Panc1 (cell line): Measurements from ENCODE around the gene SATB1. TPM values are rescaled to one million over a fixed set of nuclear protein-coding genes. Genes with fewer than 3 reads are reported as not detected.

Experiments used
- ATAC-seq: fragments of 200-7000 bp; cut with Tn5 transposase; 2 replicates; pipeline ENCODE4 v1.9.1; 2020; ENCODE audit warnings: mild to moderate bottlenecking, moderate library complexity
- BruUV-seq: library from RNA; stranded (reverse); fragments of 400-500 nt; replicated peaks from 2 replicates; lab custom pipeline; 2021; lab: Mats Ljungman, UMichigan
- CTCF ChIA-PET: fragments of 300-600 bp; sonication (Branson Sonifier 250); formaldehyde crosslinking; loops from one replicate; lab custom pipeline; 2022; ENCODE audit warnings: antibody characterized with exemption; lab: Charles Lee
- POLR2A ChIA-PET: fragments of 300-600 bp; sonication (Branson Sonifier 250); formaldehyde crosslinking; loops from one replicate; lab custom pipeline; 2022; ENCODE audit warnings: antibody characterized with exemption; lab: Charles Lee
- DNase-seq: peaks from one replicate; pipeline ENCODE4 v3.0.0-alpha.2; 2010; ENCODE audit warnings: low read depth, low spot score
- H3K27ac ChIP-seq: 2 replicates; pipeline ENCODE4 v1.5.1; 2011; ENCODE audit warnings: mild to moderate bottlenecking, low read length, inconsistent platforms
- H3K27me3 ChIP-seq: fragments of 200-500 bp; sonication (Bioruptor generic); 2 replicates; pipeline ENCODE4 v1.6.0; 2014; ENCODE audit warnings: low read length, inconsistent platforms; ENCODE audit not compliant: control insufficient read depth, insufficient read depth
- H3K36me3 ChIP-seq: fragments of 200-500 bp; sonication (Bioruptor generic); 2 replicates; pipeline ENCODE4 v1.5.1; 2014; ENCODE audit warnings: inconsistent platforms, mild to moderate bottlenecking, low read length, moderate library complexity; ENCODE audit not compliant: control insufficient read depth, insufficient read depth
- H3K4me1 ChIP-seq: 2 replicates; pipeline ENCODE4 v1.5.1; 2011; ENCODE audit warnings: inconsistent platforms, mild to moderate bottlenecking, low read length, moderate library complexity; ENCODE audit not compliant: control insufficient read depth, insufficient read depth
- H3K4me3 ChIP-seq, 2 experiments: 2 replicates each; pipeline ENCODE4 v1.5.1; 2011 to 2012; ENCODE audit warnings: low read depth in 2 of 2, low read length in 2 of 2, mild to moderate bottlenecking in 2 of 2, inconsistent platforms in 1 of 2, moderate library complexity in 1 of 2
- H3K9me3 ChIP-seq: fragments of 200-500 bp; sonication (Bioruptor generic); 2 replicates; pipeline ENCODE4 v1.5.1; 2014; ENCODE audit warnings: low read depth, mild to moderate bottlenecking, inconsistent platforms, low read length, moderate library complexity; ENCODE audit not compliant: control insufficient read depth, insufficient read depth
- CTCF ChIP-seq: fragments of 450-650 bp; IDR thresholded peaks from 2 replicates; pipeline ENCODE4 v1.5.1; 2017; ENCODE audit warnings: mild to moderate bottlenecking
- POLR2AphosphoS5 ChIP-seq: IDR thresholded peaks from 2 replicates; pipeline ENCODE4 v1.6.1; 2012; ENCODE audit warnings: mild to moderate bottlenecking, low read depth, low read length, moderate library complexity
- REST ChIP-seq, 2 experiments: IDR thresholded peaks; 2 replicates each; pipeline ENCODE4 v1.6.1; 2011 to 2012; ENCODE audit warnings: low read depth in 2 of 2, control low read depth in 1 of 2, low read length in 1 of 2, mild to moderate bottlenecking in 1 of 2, moderate library complexity in 1 of 2; ENCODE audit not compliant: insufficient read depth in 1 of 2
- SIN3A ChIP-seq: IDR thresholded peaks from 2 replicates; pipeline ENCODE4 v1.6.1; 2012; ENCODE audit warnings: low read depth, mild to moderate bottlenecking, low read length, moderate library complexity, borderline replicate concordance; ENCODE audit not compliant: insufficient read depth
- TCF7L2 ChIP-seq: IDR thresholded peaks from 2 replicates; pipeline ENCODE4 v1.6.1; 2011; ENCODE audit warnings: mild to moderate bottlenecking, low read depth, low read length, inconsistent platforms
- in situ Hi-C: cut with HindIII; loops from 2 replicates; pipeline ENCODE4 v1.10.0; 2016; ENCODE audit warnings: low sequenced_read_pairs, low pct_unique_long_range_greater_than_20kb
- intact Hi-C: fragments of 100-400 bp; cut with micrococcal nuclease; formaldehyde crosslinking; loops from one replicate; pipeline ENCODE4 v1.10.0; 2022; ENCODE audit not compliant: unreplicated experiment
- total RNA-seq: library from RNA; stranded (reverse); gene quantifications from one replicate; pipeline ENCODE4 v1.2.1, GENCODE V29; 2021; ENCODE audit not compliant: unreplicated experiment

Gene SATB1
- total RNA-seq, 1 experiment from 2014 or later, result 0.31 TPM

GRCh38 chr3:18349197-18349798 lies 75.8 kb downstream of the SATB1 start:
- ChIA-PET CTCF (no interaction called here), POLR2A (no interaction called here)
- DNase-seq (no peak), ATAC-seq (no peak)
- no peak overlapping the region for H3K27ac ChIP-seq
- H3K4me3 ChIP-seq, result no peak overlapping the region
- no peaks in the 10 kb centered on the region for H3K9me3 ChIP-seq
- H3K36me3 ChIP-seq, result no peaks in the 10 kb centered on the region
- TF ChIP-seq REST (IDR thresholded peaks at IDR 0.05; ENCODE audit: insufficient read depth in 1 of 2, low read depth in 2 of 2, low read length in 1 of 2) (no peak), POLR2AphosphoS5 (no peak)
- in situ Hi-C loops (no loop called here), intact Hi-C loops (no loop called here)
- H3K4me1 ChIP-seq, result no peaks in the 10 kb centered on the region
- no peaks in the 10 kb centered on the region for H3K27me3 ChIP-seq
- BruUV-seq, result no TSS peak

- Histone ChIP-seq H3K27me3 (no peaks in the 10 kb centered on the region), H3K27ac (no peak overlapping the region), H3K9me3 (no peaks in the 10 kb centered on the region), H3K4me3 (no peak overlapping the region), H3K4me1 (no peaks in the 10 kb centered on the region), H3K36me3 (no peaks in the 10 kb centered on the region)
- TF ChIP-seq POLR2AphosphoS5, result no peak
- no peak for TF ChIP-seq TCF7L2
- no peak for TF ChIP-seq REST (IDR thresholded peaks at IDR 0.05; ENCODE audit: insufficient read depth in 1 of 2, low read depth in 2 of 2, low read length in 1 of 2)
- no peak for TF ChIP-seq CTCF
- no peak for TF ChIP-seq SIN3A
- intact Hi-C loops, result no loop called here
- in situ Hi-C loops, result no loop called here
- ATAC-seq (no peak), DNase-seq (no peak)
- ChIA-PET POLR2A (no interaction called here), CTCF (no interaction called here)
- BruUV-seq, result no TSS peak
These were observed 79.0 kb downstream of the SATB1 start for GRCh38 chr3:18346097-18346496.
